Measurements from ENCODE around the gene ALPK1.
A peak's percentile ranks its signal among the peaks of the same experiment; 100 is the strongest.

Gene ALPK1

GRCh38 chr4:112343330-112344080, 46.3 kb downstream of the ALPK1 start:
- Histone ChIP-seq H3K27me3 (ENCODE audit: control insufficient read depth, insufficient read depth, low read length) (peaks cover 9% of the 10 kb centered on the region), H3K4me1 (ENCODE audit: control insufficient read depth, insufficient read depth, low read length) (peaks cover 29% of the 10 kb centered on the region), H3K4me3 (ENCODE audit: low read depth, low read length) (no peak overlapping the region), H3K9me3 (ENCODE audit: control insufficient read depth, insufficient read depth, low read length) (no peaks in the 10 kb centered on the region), H3K36me3 (ENCODE audit: control insufficient read depth, insufficient read depth, low read length) (no peaks in the 10 kb centered on the region), H3K9ac (ENCODE audit: low read depth, low read length) (no peak overlapping the region)

- H3K36me3 ChIP-seq (ENCODE audit: control insufficient read depth, insufficient read depth, low read length), result no peaks in the 10 kb centered on the region
- no peaks in the 10 kb centered on the region for H3K9me3 ChIP-seq (ENCODE audit: control insufficient read depth, insufficient read depth, low read length)
- H3K4me3 ChIP-seq (ENCODE audit: low read depth, low read length), result no peak overlapping the region
- H3K9ac ChIP-seq (ENCODE audit: low read depth, low read length), result no peak overlapping the region
- peaks cover 6% of the 10 kb centered on the region for H3K27me3 ChIP-seq (ENCODE audit: control insufficient read depth, insufficient read depth, low read length)
- peaks cover 6% of the 10 kb centered on the region for H3K4me1 ChIP-seq (ENCODE audit: control insufficient read depth, insufficient read depth, low read length)
These were observed 51.5 kb downstream of the ALPK1 start for GRCh38 chr4:112348488-112349158.

- Histone ChIP-seq H3K27me3 (ENCODE audit: control insufficient read depth, insufficient read depth, low read length) (peaks cover 3% of the 10 kb centered on the region), H3K9me3 (ENCODE audit: control insufficient read depth, insufficient read depth, low read length) (no peaks in the 10 kb centered on the region), H3K9ac (ENCODE audit: low read depth, low read length) (no peak overlapping the region), H3K4me3 (ENCODE audit: low read depth, low read length) (no peak overlapping the region), H3K36me3 (ENCODE audit: control insufficient read depth, insufficient read depth, low read length) (no peaks in the 10 kb centered on the region), H3K4me1 (ENCODE audit: control insufficient read depth, insufficient read depth, low read length) (no peaks in the 10 kb centered on the region)
These were observed 55.6 kb downstream of the ALPK1 start for GRCh38 chr4:112352736-112353135.

- Histone ChIP-seq H3K9me3 (ENCODE audit: control insufficient read depth, insufficient read depth, low read length) (no peaks in the 10 kb centered on the region), H3K9ac (ENCODE audit: low read depth, low read length) (no peak overlapping the region), H3K27me3 (ENCODE audit: control insufficient read depth, insufficient read depth, low read length) (no peaks in the 10 kb centered on the region), H3K4me3 (ENCODE audit: low read depth, low read length) (no peak overlapping the region), H3K36me3 (ENCODE audit: control insufficient read depth, insufficient read depth, low read length) (no peaks in the 10 kb centered on the region), H3K4me1 (ENCODE audit: control insufficient read depth, insufficient read depth, low read length) (no peaks in the 10 kb centered on the region)
These were observed 58.5 kb downstream of the ALPK1 start for GRCh38 chr4:112355662-112356061.

- no peak overlapping the region for H3K4me3 ChIP-seq (ENCODE audit: low read depth, low read length)
- H3K9me3 ChIP-seq (ENCODE audit: control insufficient read depth, insufficient read depth, low read length), result no peaks in the 10 kb centered on the region
- H3K36me3 ChIP-seq (ENCODE audit: control insufficient read depth, insufficient read depth, low read length), result no peaks in the 10 kb centered on the region
- H3K4me1 ChIP-seq (ENCODE audit: control insufficient read depth, insufficient read depth, low read length), result peaks cover 2% of the 10 kb centered on the region
- H3K27me3 ChIP-seq (ENCODE audit: control insufficient read depth, insufficient read depth, low read length), result no peaks in the 10 kb centered on the region
- no peak overlapping the region for H3K9ac ChIP-seq (ENCODE audit: low read depth, low read length)
These were observed 60.3 kb downstream of the ALPK1 start for GRCh38 chr4:112357453-112357852.

- no peaks in the 10 kb centered on the region for H3K9me3 ChIP-seq (ENCODE audit: control insufficient read depth, insufficient read depth, low read length)
- H3K4me3 ChIP-seq (ENCODE audit: low read depth, low read length), result no peak overlapping the region
- peaks cover 2% of the 10 kb centered on the region for H3K4me1 ChIP-seq (ENCODE audit: control insufficient read depth, insufficient read depth, low read length)
- no peaks in the 10 kb centered on the region for H3K27me3 ChIP-seq (ENCODE audit: control insufficient read depth, insufficient read depth, low read length)
- H3K9ac ChIP-seq (ENCODE audit: low read depth, low read length), result no peak overlapping the region
- no peaks in the 10 kb centered on the region for H3K36me3 ChIP-seq (ENCODE audit: control insufficient read depth, insufficient read depth, low read length)
These were observed 60.7 kb downstream of the ALPK1 start for GRCh38 chr4:112357897-112358296.

GRCh38 chr4:112358415-112358814, 61.2 kb downstream of the ALPK1 start:
- Histone ChIP-seq H3K4me3 (ENCODE audit: low read depth, low read length) (no peak overlapping the region), H3K9me3 (ENCODE audit: control insufficient read depth, insufficient read depth, low read length) (no peaks in the 10 kb centered on the region), H3K9ac (ENCODE audit: low read depth, low read length) (no peak overlapping the region), H3K27me3 (ENCODE audit: control insufficient read depth, insufficient read depth, low read length) (no peaks in the 10 kb centered on the region), H3K4me1 (ENCODE audit: control insufficient read depth, insufficient read depth, low read length) (peaks cover 2% of the 10 kb centered on the region), H3K36me3 (ENCODE audit: control insufficient read depth, insufficient read depth, low read length) (no peaks in the 10 kb centered on the region)

GRCh38 chr4:112358952-112359749, 62.0 kb downstream of the ALPK1 start:
- Histone ChIP-seq H3K36me3 (ENCODE audit: control insufficient read depth, insufficient read depth, low read length) (no peaks in the 10 kb centered on the region), H3K9ac (ENCODE audit: low read depth, low read length) (no peak overlapping the region), H3K4me1 (ENCODE audit: control insufficient read depth, insufficient read depth, low read length) (peaks cover 2% of the 10 kb centered on the region), H3K4me3 (ENCODE audit: low read depth, low read length) (no peak overlapping the region), H3K9me3 (ENCODE audit: control insufficient read depth, insufficient read depth, low read length) (no peaks in the 10 kb centered on the region), H3K27me3 (ENCODE audit: control insufficient read depth, insufficient read depth, low read length) (no peaks in the 10 kb centered on the region)

- Histone ChIP-seq H3K27me3 (ENCODE audit: control insufficient read depth, insufficient read depth, low read length) (no peaks in the 10 kb centered on the region), H3K4me1 (ENCODE audit: control insufficient read depth, insufficient read depth, low read length) (peaks cover 2% of the 10 kb centered on the region), H3K9me3 (ENCODE audit: control insufficient read depth, insufficient read depth, low read length) (no peaks in the 10 kb centered on the region), H3K9ac (ENCODE audit: low read depth, low read length) (peak overlapping the region; percentile 13), H3K4me3 (ENCODE audit: low read depth, low read length) (peak overlapping the region; percentile 14), H3K36me3 (ENCODE audit: control insufficient read depth, insufficient read depth, low read length) (no peaks in the 10 kb centered on the region)
These were observed 64.1 kb downstream of the ALPK1 start for GRCh38 chr4:112361181-112361791.

GRCh38 chr4:112370466-112370865, 73.3 kb downstream of the ALPK1 start:
- Histone ChIP-seq H3K9me3 (ENCODE audit: control insufficient read depth, insufficient read depth, low read length) (no peaks in the 10 kb centered on the region), H3K4me1 (ENCODE audit: control insufficient read depth, insufficient read depth, low read length) (no peaks in the 10 kb centered on the region), H3K27me3 (ENCODE audit: control insufficient read depth, insufficient read depth, low read length) (no peaks in the 10 kb centered on the region), H3K9ac (ENCODE audit: low read depth, low read length) (no peak overlapping the region), H3K36me3 (ENCODE audit: control insufficient read depth, insufficient read depth, low read length) (no peaks in the 10 kb centered on the region), H3K4me3 (ENCODE audit: low read depth, low read length) (no peak overlapping the region)

GRCh38 chr4:112371361-112371760, 74.2 kb downstream of the ALPK1 start:
- Histone ChIP-seq H3K9ac (ENCODE audit: low read depth, low read length) (no peak overlapping the region), H3K4me1 (ENCODE audit: control insufficient read depth, insufficient read depth, low read length) (no peaks in the 10 kb centered on the region), H3K9me3 (ENCODE audit: control insufficient read depth, insufficient read depth, low read length) (no peaks in the 10 kb centered on the region), H3K27me3 (ENCODE audit: control insufficient read depth, insufficient read depth, low read length) (no peaks in the 10 kb centered on the region), H3K4me3 (ENCODE audit: low read depth, low read length) (no peak overlapping the region), H3K36me3 (ENCODE audit: control insufficient read depth, insufficient read depth, low read length) (no peaks in the 10 kb centered on the region)

Data from iPS-15b (cell line).